GM18526 (cell line): ENCODE measurements around the gene B4GALNT3.

Experiments
- POLR2A ChIP-seq: IDR thresholded peaks from 3 replicates; pipeline ENCODE4 v1.6.1; 2011; ENCODE audit not compliant: insufficient read length; ENCODE audit errors: extremely low read depth

The B4GALNT3 gene

GRCh38 chr12:569091-569676 lies 109.4 kb downstream of the B4GALNT3 start:
- no peak for TF ChIP-seq POLR2A

GRCh38 chr12:569803-570434 lies 110.2 kb downstream of the B4GALNT3 start:
- TF ChIP-seq POLR2A = no peak

- TF ChIP-seq POLR2A = no peak
These were observed 110.7 kb downstream of the B4GALNT3 start for GRCh38 chr12:570435-570920.

DNA sequence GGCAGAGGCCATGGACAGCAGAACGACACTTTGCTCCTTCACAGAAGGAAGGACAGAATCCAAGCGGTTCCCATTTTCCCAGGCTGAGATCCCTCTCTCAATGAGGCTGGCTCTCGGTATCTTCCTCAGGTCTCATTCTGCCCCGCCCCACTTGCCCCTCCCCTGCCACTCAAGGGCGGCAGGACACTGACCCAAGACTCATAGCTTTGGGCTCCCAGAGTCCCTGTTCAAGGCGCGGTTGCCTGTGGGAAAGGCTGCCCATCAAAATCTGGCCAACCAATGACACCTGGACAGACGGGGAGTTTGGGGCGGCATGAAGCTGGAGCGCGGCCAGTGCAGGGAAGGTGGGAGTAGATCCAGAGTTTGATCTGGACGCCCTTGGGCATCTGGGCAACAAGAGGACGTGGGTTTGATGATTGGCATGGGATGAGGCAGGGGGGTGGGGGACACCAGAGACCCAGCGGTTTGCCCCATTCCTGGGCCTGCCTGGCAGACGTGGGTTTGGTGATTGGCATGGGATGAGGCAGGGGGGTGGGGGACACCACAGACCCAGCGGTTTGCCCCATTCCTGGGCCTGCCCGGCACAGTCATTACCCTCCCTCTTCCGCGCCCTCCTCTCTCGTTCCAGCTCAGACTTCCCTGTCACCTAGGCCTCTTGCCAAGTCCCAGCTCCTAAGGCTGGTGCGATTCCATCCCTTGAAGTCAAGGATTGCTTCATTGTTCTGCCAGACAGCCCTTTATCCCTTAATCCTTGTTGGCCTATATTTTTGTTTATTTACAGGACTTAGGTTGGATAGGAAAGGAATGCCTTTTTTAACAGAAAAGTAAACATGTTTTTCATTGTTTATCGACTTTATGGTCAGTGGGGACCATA lies 111.4 kb downstream of the B4GALNT3 start:
- TF ChIP-seq POLR2A = no peak

DNA sequence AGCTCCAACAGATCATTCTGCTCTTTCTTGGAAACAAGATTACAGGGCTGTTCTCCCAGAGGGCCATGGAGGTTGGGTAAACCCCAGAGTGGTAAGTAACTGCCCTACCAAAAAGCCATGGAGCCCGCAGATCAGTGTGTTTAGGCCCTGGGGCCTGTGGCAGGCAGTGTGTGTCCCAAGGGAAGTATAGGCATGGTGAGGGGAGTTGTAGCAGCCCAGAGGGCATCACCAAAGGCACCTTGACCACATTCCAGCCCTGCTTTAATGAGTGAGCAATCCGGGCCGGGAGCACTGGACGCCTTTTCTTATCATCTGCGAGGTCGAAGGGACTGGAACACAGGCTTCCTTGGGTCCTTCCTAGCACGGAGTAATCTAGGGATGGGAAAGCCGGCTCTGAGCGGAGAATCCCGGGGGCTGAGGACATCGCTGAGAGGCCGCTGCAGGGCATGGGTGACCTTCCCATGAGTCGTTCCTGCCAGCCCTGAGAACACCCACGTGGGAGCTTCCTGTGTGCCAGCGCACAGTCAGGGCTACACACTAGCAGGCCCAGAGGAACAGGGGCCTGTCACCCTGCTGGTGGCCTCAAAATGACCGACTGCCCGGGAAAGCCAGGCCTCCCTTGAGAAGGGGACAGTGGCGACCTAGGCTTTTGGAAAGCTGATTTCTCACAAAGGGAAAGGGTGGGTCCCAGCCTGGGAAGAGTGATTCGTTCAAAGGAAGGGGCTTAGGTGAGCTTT lies 112.2 kb downstream of the B4GALNT3 start:
- TF ChIP-seq POLR2A = no peak

DNA sequence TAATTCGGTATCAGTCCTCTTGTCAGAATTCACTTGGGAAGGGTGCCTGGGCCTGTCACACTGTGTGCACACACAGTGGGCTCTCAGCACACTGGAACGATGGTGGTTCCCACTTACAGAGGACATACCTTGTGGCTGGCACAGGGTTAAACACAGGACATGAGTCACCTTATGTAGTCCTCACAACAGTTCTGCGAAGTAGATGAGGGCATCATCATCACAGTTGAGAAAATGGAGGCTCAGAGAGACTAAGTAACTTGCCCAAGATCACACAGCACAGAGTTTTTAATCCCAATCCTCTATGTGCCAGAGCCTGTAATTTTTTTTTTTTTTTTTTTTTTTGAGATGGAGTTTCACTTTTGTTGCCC lies 112.8 kb downstream of the B4GALNT3 start:
- TF ChIP-seq POLR2A = no peak

DNA sequence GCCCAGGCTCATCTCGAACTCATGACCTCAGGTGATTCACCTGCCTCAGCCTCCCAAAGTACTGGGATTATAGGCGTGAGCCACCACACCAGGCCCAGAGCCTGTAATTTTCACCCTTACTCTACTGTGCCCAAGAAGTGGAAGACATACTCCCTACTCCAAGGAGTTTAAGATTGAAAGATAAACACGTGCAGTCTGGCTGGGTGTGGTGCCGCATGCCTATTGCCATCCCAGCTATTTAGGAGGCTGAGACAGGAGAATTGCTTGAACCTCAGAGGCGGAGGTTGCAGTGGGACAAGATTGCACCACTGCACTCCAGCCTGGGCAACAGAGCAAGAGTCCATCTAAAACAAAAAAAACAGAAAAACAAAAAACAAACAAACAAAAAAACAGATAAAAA lies 113.5 kb downstream of the B4GALNT3 start:
- TF ChIP-seq POLR2A = no peak

GRCh38 chr12:574475-575128 lies 114.9 kb downstream of the B4GALNT3 start:
- no peak for TF ChIP-seq POLR2A

DNA sequence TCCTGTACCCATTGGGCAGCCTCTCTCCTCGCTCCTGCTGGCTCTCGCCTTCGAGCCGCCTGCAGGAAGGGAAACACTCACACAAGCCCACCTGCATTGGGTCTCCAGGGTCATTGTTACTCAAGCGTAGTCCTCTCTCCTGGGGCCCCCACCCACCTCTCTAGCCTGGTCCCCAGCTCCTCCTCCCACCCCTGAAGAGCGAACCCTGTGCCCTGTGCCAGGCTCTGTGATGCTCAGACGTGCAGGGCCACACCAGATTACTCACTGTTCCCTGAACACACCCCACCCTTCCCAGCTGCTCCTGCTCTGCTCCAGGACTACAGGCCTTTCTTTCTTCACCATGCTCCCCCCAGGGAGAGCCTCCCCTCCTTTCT lies 115.4 kb downstream of the B4GALNT3 start:
- no peak for TF ChIP-seq POLR2A

DNA sequence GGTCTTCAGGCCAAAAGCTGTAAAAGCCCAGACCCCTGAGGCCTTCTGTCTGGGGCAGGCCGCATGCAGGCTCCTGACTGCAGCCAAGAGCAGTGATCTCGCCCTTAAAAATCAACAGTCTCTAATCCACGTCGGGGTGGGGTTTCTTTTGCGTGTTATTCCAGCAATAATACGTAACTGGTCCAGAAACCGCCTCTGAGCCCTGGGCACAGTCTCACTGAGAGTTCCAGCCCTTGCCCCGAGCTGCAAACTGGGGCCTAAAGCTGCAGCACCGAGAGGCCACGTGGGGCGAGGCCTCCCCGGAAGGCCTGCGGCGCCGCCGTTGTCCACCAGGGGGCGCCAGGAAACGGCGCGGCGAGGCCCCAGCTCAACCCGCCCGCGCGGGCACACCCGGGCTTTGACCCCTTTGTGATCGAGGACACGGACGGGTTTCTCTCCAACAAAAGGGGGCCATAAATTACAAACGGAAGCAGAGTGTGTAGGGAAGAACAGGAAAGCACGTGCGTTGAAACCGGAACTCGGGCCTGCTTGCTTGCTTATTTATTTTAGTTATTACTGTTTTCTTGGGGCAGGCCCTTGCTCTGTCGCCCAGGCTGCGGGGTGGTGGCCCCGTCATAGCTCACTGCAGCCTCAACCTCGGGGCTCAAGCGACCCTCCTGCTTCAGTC lies 116.3 kb downstream of the B4GALNT3 start:
- TF ChIP-seq POLR2A = no peak

DNA sequence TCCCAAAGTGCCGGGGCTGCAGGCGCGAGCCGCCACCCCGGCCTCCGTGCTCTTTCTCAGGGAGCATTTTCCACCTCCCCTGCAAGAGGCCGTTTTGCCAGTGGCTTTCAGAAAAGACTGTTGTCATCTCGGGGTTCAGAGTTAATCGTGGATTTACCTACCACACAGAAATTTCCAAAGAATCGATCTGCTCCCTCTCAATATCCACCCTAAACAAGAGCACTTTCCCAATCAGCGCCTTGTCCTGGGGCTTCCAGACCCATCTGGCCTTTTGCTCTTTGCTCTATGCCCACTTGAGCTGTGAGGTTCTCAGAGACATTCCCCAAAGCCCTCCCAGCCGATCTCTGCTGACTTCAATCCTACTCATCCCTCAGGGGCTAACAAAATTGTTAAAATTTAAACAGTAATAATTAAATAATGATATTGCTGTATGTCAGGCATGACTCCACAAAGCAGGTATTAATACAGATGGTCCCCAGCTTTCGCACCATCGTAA lies 116.9 kb downstream of the B4GALNT3 start:
- no peak for TF ChIP-seq POLR2A

DNA sequence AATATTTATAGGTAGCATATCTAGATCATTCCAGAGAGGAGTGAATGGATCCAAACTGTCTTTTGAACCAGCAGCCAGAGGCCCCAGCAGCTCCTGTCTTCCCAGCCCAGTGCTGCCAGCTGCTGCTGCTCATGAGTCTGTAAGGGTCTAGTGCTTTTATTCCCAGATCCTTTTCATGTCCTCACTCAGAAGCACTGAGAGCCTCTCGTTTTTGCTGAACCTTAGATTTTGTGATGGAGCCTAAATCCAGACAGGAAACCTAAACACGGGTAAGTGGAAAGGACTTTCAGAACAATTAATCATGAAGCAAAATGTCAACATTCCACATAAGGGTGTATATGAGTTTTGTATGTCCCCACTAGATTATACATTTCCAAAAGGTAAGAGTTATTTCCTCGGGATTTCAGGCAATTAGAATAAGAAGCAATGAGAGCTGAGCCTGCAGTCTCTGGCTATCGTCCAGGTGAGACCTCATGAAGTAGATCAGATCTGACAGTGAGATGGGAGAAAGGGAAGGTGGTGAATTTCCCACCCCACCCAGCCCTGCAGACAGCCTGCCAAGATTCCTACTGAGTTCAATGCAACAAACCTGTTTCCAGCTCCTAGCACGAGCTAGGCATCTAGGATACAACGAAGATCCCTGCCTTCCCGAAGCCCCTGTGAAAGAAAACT lies 119.1 kb downstream of the B4GALNT3 start:
- TF ChIP-seq POLR2A = no peak

DNA sequence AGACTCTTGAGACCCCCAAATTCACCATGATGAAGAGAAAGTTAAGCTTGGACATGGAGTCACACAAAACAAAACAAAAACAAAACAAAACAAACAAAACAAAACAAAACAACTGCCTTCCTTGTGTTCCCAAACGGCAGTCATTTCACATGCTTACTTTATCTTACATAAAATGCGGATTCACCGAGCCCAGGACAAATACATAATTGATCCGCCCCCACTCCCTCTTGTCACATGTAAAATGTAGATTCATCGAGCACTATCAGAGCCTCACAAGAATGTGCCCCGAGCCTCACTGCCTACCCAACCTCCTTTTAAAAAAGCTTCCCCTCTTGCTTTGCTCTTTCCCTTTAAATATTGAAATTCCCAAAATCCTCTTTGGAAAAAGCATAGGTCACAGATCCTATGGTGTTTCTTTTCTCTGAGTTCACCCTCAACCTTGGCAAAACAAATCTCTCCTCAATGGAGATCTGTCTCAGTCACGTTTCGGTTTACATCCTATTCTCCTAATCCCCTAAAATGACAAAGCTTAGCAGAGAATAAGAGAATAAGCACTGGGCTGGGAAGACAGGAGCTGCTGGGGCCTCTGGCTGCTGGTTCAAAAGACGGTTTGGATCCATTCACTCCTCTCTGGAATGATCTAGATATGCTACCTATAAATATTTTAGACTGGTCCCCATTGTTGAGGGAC lies 119.8 kb downstream of the B4GALNT3 start:
- no peak for TF ChIP-seq POLR2A
